HG02970 (cell line): ENCODE data around the gene SMIM35.
"Not testable (repeated sequence)": the region's sequence is repeated elsewhere in the genome, so short reads cannot be mapped to it uniquely, and the experiment has no call there.

ENCODE experiments used
- ATAC-seq: cut with Tn5 transposase; IDR thresholded peaks from one replicate; pipeline ENCODE4 v1.9.1; 2021; ENCODE audit warnings: mild to moderate bottlenecking, moderate library complexity, moderate number of reproducible peaks; ENCODE audit not compliant: unreplicated experiment, low FRiP score

Gene SMIM35

GRCh38 chr11:118082880-118083552 is 3.7 kb downstream of the SMIM35 start:
- no peak for ATAC-seq

- ATAC-seq, result no peak
Observed at GRCh38 chr11:118081241-118081958, 5.4 kb downstream of the SMIM35 start.

- ATAC-seq, result no peak
Observed at GRCh38 chr11:118080296-118080695, 6.5 kb downstream of the SMIM35 start.

- no peak for ATAC-seq
Observed at GRCh38 chr11:118079491-118079890, 7.3 kb downstream of the SMIM35 start.

GRCh38 chr11:118078911-118079411 is 7.8 kb downstream of the SMIM35 start:
- no peak for ATAC-seq

GRCh38 chr11:118076754-118077281 is 9.9 kb downstream of the SMIM35 start, which contains the start of gene TMPRSS4:
Gene TMPRSS4, plus strand, starts transcription at chr11:118077078. Its CDS starts 225 bp downstream, at chr11:118077303.
- no peak for ATAC-seq

GRCh38 chr11:118074785-118075184 is 12.0 kb downstream of the SMIM35 start:
- ATAC-seq, result no peak

- no peak for ATAC-seq
Observed at GRCh38 chr11:118074091-118074685, 12.6 kb downstream of the SMIM35 start.

GRCh38 chr11:118073554-118073953 is 13.2 kb downstream of the SMIM35 start:
- no peak for ATAC-seq

GRCh38 chr11:118071416-118072030 is 15.2 kb downstream of the SMIM35 start:
- no peak for ATAC-seq

- no peak for ATAC-seq
Observed at GRCh38 chr11:118068945-118069612, 17.7 kb downstream of the SMIM35 start.

GRCh38 chr11:118068206-118068944 is 18.4 kb downstream of the SMIM35 start:
- no peak for ATAC-seq

GRCh38 chr11:118067006-118067405 is 19.8 kb downstream of the SMIM35 start:
- ATAC-seq, result no peak

- ATAC-seq, result no peak
Observed at GRCh38 chr11:118065384-118065783, 21.4 kb downstream of the SMIM35 start.

GRCh38 chr11:118064956-118065355 is 21.8 kb downstream of the SMIM35 start:
- no peak for ATAC-seq

- ATAC-seq, result not testable (repeated sequence)
Observed at GRCh38 chr11:118062631-118063030, 24.1 kb downstream of the SMIM35 start.

- not testable (repeated sequence) for ATAC-seq
Observed at GRCh38 chr11:118062181-118062580, 24.6 kb downstream of the SMIM35 start.

- no peak for ATAC-seq
Observed at GRCh38 chr11:118061586-118062125, 25.1 kb downstream of the SMIM35 start.

GRCh38 chr11:118060869-118061268 is 25.9 kb downstream of the SMIM35 start:
- ATAC-seq, result no peak
